Neural cell (in vitro differentiated cells): Measurements from ENCODE around the gene CD164L2.

ENCODE experiments used
- EP300 ChIP-seq: fragments of 450-650 bp; conservative IDR thresholded peaks from 2 replicates; pipeline ENCODE4 v1.6.1; 2014; ENCODE audit warnings: antibody characterized with exemption, mild to moderate bottlenecking, moderate library complexity; ENCODE audit not compliant: poor library complexity, severe bottlenecking
- EZH2 ChIP-seq: fragments of 200-600, 300-800 bp; shearing (Covaris generic), sonication (generic); IDR thresholded peaks from 2 replicates; pipeline ENCODE4 v1.6.1; 2014; ENCODE audit warnings: antibody characterized with exemption, low read length, borderline replicate concordance, mild to moderate bottlenecking; ENCODE audit not compliant: insufficient read depth, poor library complexity, severe bottlenecking
- MXI1 ChIP-seq: fragments of 450-650 bp; conservative IDR thresholded peaks from 2 replicates; pipeline ENCODE4 v1.6.1; 2014; ENCODE audit warnings: antibody characterized with exemption, mild to moderate bottlenecking; ENCODE audit not compliant: poor library complexity, severe bottlenecking
- TF ChIP-seq, protein P1 (sequence below): fragments of 450-650 bp; IDR thresholded peaks from 2 replicates; pipeline ENCODE4 v1.5.1; 2014; ENCODE audit warnings: antibody characterized with exemption, mild to moderate bottlenecking, moderate library complexity; ENCODE audit not compliant: poor library complexity, severe bottlenecking

DNA sequence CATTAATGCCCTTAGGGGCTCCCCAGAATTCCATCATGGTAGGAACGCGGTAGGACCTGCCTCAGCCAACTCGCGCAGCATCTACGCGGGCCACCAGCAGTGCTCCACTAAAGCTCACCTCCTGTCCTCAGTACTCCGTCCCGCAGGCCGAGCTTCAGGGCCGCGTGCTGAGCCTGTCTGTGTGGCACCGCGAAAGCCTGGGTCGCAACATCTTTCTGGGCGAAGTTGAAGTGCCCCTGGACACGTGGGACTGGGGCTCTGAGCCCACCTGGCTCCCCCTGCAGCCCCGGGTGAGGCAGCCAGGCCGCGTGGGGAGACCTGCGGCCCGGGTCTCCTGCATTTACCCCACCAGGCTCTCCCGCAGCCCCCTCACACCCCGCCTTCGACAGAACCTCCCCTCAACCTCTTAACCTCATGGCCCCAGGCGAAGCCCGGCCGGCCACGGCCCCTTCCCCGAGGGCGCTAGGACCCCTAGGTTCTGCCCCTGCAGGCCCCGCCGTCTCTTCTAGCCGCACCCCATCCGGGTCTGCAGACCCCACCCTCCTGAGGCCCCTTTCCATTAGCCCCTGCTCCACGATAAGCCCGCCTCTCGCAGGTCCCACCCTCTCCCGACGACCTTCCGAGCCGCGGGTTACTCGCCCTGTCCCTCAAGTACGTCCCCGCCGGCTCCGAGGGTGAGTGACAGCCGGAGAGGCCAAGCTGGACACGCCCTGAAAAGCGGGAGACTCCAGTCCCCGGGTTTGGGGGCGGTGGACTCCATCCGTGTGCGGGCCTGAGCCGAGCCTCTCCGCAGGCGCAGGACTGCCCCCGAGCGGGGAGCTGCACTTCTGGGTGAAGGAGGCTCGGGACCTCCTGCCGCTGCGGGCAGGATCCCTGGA lies 32.2 kb downstream of the CD164L2 start:
- TF ChIP-seq, protein P1, sequence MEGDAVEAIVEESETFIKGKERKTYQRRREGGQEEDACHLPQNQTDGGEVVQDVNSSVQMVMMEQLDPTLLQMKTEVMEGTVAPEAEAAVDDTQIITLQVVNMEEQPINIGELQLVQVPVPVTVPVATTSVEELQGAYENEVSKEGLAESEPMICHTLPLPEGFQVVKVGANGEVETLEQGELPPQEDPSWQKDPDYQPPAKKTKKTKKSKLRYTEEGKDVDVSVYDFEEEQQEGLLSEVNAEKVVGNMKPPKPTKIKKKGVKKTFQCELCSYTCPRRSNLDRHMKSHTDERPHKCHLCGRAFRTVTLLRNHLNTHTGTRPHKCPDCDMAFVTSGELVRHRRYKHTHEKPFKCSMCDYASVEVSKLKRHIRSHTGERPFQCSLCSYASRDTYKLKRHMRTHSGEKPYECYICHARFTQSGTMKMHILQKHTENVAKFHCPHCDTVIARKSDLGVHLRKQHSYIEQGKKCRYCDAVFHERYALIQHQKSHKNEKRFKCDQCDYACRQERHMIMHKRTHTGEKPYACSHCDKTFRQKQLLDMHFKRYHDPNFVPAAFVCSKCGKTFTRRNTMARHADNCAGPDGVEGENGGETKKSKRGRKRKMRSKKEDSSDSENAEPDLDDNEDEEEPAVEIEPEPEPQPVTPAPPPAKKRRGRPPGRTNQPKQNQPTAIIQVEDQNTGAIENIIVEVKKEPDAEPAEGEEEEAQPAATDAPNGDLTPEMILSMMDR = no peak
- TF ChIP-seq EZH2 (no peak), EP300 (no peak), MXI1 (no peak)
